HG03354 (cell line): Measurements from ENCODE around the gene DAPK1.
"Not testable (repeated sequence)": the region's sequence is repeated elsewhere in the genome, so short reads cannot be mapped to it uniquely, and the experiment has no call there.

Experiments used
- ATAC-seq: cut with Tn5 transposase; IDR thresholded peaks from one replicate; pipeline ENCODE4 v1.9.1; 2021; ENCODE audit warnings: mild to moderate bottlenecking; ENCODE audit not compliant: unreplicated experiment, poor library complexity, severe bottlenecking

DAPK1 gene

DNA sequence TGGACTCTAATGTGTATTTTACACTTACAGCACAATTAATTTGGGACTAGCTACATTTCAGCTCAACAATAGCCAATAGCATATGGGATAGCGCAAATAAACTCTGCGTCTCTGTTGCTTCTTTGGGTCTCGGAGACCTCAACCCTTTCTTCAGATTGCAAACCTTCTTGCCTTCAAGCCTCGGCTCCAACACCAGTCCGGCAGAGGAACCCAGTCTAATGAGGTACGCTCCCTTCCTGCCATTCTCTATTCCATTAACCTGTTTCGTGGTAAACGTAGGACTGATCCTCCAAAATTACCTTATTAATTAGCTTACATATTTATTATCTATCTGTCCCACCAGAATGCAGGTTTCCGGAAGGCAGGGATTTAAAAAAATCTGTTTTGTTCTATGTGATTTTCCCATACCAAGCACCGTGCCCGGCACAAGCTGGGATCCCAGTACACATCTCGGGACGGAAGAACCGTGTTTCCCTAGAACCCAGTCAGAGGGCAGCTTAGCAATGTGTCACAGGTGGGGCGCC is 525 bp upstream of the DAPK1 start:
- no peak for ATAC-seq

DNA sequence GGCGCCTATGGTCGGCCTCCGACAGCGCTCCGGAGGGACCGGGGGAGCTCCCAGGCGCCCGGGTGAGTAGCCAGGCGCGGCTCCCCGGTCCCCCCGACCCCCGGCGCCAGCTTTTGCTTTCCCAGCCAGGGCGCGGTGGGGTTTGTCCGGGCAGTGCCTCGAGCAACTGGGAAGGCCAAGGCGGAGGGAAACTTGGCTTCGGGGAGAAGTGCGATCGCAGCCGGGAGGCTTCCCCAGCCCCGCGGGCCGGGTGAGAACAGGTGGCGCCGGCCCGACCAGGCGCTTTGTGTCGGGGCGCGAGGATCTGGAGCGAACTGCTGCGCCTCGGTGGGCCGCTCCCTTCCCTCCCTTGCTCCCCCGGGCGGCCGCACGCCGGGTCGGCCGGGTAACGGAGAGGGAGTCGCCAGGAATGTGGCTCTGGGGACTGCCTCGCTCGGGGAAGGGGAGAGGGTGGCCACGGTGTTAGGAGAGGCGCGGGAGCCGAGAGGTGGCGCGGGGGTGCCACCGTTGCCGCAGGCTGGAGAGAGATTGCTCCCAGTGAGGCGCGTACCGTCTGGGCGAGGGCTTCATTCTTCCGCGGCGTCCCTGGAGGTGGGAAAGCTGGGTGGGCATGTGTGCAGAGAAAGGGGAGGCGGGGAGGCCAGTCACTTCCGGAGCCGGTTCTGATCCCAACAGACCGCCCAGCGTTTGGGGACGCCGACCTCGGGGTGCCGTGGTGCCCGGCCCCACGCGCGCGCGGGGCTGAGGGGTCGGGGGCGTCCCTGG is 561 bp downstream of the DAPK1 start:
- peak; percentile 29 for ATAC-seq

DNA sequence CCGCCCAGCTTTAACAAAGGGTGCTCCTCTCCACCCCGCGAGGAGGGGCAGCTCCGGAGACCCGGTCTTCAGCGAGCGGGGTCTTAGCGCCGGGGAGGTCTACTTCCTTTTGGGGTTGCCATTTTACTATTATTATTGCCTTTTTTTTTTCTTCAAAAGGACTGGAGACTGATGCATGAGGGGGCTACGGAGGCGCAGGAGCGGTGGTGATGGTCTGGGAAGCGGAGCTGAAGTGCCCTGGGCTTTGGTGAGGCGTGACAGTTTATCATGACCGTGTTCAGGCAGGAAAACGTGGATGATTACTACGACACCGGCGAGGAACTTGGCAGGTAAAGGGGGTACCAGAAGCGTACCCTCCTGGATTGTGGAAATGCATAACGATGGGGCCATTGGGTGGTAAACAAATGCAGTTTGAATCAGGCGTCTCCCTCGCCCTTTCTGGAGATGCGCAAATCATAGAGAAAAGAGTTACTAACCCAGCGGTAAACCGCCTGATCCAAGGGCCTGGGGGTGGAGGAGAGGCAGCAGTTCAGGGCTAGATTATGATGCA is 1.2 kb downstream of the DAPK1 start:
- no peak for ATAC-seq

DNA sequence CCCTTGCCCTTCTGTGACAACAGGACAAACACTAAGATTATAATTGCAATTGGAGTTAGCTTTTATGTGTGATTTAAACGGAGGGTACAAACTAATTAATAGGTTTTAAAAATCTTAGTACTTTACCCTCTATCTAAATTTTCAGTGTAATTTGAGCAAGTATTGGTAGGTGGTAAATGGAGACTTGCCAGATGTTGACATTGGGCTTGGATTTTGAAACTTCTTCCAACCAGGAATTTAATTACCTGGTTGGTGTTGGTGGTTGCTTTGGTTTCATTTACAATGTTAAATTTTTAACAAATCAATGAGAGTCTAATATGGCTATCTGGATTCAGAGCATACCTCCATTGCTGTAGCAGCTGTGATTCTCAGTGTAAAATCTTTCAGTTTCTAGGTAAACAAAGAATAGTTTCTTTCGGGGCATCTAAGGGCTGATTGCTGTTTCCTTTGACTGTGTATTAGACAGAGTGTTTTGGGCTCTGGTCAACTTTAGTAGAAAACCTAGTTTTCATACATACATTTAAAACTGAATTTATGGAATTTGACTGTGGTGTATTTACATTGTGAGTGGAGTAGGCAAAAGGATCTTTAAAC is 1.9 kb downstream of the DAPK1 start:
- ATAC-seq: peak; percentile 54

DNA sequence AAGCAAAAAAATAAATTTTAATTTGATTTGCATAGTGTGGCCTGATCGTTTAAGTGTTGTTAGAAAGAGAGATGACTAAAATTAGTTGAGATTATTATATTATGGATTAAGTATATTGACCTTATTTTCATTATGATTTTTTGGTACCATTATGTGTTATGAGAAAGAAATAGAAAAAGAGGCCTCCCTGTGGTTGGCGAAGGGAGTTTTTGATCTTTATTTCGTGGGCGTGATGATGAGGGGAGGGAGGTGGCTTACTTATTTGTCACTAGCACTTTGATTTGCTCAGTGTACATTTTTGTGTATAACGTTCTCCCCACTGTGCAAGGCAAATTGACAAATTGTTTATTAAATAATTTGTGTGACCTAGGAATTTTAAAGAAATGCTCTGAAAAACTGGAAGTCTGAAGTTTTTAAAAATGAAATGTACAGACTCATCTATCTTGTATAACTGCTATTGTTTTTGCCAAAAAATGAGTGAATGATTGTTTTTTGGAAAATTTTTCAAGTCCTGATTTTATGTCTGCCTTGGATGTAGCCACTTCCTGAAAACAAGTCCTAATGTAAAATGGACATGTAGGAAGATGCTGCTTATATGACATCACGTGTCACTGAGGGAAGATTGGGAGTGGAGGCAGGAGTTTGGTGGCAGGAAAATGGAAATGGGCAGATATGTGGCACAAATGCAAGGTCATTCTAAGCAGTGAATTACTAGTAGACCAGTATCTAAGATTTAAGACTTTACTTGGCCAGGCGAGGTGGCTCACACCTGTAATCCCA is 3.0 kb downstream of the DAPK1 start:
- ATAC-seq: no peak

DNA sequence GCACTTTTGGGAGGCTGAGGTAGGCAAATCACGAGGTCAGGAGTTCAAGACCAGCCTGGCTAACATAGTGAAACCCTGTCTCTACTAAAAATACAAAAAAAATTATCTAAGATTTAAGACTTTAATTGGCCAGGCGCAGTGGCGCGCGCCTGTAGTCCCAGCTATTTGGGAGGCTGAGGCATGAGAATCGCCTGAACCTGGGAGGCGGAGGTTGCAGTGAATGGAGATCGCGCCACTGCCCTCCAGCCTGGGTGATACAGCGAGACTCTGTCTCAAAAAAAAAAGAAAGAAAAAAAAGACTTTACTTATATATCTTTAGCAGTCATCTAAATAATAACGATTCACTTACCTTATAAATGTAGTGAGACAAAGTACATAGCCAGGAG is 3.6 kb downstream of the DAPK1 start:
- ATAC-seq: not testable (repeated sequence)

DNA sequence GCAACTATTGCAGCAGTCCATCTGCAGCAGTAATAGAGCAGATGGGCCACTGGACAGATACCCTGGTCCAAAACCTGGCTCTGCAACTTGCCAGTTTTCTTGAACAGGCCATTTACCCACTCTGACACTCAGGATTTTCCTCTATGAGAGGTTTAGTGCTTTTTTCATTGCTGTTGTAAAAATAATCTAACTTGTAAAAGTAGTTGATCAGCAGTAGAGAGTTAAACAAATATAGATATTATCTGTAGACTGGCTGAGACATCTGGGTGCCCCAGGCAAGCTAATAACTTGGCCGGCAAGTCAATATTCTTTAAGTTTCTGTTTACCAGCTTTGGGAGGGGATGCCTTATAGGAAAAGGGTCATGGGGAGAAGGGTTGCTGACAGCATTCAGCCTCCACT is 4.1 kb downstream of the DAPK1 start:
- no peak for ATAC-seq

DNA sequence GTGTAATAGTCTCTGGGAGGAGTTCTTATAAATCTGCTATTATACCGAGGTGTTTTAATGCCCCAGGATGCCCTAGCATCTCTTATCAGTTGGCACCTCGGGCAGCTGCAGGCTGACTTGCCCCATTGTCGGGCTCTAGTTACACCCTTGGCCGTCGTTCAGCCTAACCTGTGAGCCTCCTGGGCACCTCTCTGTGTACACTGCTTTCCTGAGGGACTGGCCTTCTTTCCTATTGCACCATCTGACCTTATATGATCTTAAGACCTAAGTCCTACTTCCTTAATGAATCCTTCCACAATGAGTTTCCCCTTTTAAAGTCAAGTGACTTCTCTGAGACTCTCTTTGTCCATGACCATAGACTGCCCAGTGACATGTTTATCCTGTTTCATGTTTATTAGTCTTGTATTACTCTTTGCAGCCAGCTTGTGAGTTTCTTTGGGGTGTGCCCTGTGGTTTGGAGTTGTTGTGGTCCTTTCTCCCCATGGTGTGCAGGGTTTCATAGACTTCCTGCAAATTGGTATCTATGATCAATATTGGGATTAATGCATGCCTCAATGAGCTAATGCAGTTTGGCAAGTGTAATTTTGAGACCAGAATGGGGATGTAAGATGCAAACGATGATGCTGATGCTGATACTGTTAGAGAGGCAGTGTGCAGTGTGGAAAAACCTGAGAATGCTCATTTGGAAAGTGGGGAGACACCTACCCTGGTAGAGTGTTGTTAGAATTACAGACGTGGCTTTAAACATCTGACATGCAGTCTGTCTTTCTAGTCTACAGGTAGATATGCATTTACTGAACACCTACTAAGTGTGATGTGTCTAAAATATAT is 4.9 kb downstream of the DAPK1 start:
- no peak for ATAC-seq

DNA sequence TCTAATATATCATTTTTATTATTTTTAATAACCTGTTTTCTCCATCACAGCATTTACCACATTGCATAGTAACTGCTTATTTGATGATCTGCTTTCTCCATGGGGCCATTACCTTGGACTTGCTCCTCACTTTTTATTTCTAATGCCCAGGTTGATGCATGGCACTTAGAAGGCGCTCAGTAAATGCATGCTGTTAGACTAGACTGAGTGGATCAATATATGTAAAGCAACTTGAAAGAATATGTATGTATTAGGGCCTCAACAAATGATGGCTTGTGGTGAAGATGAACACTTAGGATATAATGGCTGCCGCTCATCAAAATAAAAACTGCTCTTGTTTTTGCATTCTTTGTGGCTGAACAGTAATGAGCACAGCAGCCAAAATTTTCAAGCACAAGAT is 5.8 kb downstream of the DAPK1 start:
- ATAC-seq: no peak

DNA sequence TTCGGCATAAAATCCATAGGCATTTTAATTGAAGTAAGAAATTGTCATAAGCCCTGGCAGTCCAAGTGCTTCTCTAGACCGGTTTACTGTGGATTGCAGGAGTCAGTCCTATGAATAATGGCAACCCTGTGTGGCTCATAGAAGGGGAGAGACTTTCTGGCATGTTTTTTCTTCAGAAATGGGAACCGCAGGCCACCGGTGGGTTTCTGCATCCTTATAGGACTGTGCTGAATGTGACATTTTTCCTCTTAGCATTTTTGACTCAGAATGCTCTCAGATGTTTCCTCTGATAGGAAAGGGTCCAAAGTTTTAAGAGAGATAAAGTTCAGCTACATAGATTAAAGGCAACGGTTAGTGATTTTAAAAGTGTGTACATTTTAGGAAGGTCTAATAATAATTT is 6.3 kb downstream of the DAPK1 start:
- no peak for ATAC-seq

DNA sequence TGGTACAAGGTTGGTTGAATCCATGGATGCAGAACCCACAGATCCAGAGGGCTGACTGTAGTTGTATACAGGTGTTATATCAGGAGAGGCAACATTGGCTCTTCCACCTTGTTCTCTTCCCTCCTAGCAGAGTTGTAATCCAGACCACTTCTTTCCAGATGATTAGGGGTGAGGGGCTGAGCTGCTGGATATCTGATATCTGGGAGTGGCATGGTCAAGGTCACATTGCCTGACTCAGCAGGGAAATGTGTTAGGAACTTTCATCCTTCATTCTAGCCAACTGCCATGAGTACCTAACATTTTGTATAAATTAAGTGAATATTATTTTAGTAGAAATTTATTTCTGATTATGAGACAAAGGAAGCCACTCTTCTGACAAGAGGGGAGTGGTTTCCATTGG is 7.3 kb downstream of the DAPK1 start:
- no peak for ATAC-seq

DNA sequence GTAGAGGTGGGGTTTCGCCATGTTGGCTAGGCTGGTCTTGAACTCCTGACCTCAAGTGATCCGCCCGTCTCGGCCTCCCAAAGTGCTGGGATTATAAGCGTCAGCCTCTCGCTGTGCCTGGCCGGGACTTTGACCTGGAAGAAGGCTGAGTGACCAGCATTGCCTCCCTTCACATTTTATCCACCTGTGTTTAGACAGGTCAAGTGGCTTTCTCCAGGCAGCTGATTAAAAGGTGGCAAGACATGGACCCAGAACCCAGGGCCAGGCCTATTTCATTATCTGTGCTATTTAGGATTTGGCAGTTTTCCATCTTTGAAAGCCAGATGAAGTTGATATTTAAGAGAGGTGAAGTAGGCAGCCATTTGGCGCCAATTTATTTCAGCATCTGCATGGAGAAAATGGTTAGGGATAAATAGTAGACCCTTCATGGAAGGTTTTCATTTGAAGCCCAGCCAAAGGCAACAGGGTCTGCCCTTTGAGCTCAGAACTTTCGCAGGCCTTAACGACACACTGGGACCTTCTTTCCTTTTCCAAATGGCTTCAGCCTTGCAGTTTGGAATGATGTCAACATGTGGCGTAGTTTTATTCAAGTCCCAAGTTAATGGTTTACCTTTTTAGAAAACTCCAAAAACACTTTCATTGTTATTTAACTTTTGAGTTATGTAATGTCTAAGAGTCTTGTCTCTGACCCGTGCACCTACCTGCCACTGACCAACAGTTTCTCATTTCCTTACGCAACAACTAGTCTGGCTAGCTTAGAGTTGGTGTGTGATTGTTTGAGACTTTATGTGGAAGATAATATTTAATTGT is 8.4 kb downstream of the DAPK1 start:
- ATAC-seq: no peak

DNA sequence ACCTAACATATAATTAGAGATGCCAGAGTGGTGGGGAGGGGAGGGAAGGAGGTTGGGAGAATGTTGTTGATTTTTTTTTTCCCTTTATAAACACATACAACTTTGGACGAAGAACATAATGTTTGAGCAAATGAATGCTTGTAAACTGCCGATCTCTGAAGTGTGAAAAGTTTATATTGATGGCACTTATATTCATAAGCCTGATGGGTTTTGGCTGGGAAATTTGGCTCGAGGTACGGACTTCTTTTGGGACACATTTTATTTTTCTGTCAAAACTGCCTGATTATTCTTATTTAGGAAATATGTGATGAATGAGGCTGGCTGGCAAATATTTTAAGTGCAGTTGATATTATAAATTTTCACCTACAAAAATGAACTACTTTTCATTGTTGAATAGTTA is 9.9 kb downstream of the DAPK1 start:
- ATAC-seq: no peak

DNA sequence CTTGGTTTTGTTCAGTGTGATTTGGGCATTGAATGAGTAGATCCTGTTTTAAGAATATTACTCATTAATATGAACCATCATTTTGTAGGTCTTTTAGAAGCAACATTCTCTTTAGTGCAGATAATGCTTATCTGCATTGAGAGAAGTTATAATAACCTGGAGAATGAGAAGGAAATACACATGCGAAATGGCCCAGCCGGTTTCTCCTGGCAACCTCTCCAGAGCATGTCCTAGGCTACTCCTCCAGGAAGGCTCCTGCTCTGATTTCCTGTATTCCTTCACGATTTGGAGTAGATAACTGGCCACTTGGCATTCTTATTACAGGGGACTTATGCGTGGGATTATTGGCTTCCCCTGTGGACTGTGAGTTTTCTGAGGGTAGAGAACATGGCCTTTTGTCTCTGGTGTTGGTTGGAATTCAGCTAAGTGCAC is 12.6 kb downstream of the DAPK1 start:
- ATAC-seq: no peak

DNA sequence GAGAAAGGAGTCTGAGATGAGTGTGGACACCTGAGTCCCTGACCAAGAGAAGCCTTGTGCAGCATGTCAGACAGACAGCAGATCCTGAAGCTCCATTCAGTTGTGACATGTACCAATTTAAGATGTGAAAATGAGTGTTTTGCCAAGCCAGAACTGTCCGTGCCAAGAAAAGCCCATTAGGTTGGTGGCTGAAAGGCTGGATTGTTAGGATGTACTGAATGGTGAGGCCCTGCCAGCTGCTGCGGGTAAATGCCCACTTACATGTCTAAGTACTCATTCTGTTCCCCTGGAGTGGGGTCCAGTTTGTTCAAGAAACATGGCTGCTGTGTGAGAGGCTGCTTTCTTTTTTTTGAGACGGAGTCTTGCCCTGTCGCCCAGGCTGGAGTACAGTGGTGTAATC is 14.6 kb downstream of the DAPK1 start:
- ATAC-seq: no peak

DNA sequence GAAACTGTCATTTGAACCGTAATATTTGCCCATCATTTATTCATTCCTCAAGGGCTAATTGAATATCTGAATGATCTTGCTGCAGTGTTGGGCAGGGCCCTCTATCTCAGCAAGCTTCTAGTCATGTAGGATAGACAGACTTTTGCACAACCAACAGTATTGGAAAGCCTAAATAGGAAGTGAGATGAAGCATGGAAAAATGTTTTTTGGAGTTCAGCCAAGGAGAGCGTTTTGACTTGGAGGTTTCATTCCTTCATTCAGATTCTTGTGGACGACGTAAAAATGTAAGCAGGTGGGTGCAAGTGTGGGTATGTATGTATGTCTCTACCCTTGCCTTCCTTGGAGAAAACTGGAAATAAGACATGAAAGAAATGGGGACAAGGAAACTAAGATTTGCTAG is 15.5 kb downstream of the DAPK1 start:
- no peak for ATAC-seq

DNA sequence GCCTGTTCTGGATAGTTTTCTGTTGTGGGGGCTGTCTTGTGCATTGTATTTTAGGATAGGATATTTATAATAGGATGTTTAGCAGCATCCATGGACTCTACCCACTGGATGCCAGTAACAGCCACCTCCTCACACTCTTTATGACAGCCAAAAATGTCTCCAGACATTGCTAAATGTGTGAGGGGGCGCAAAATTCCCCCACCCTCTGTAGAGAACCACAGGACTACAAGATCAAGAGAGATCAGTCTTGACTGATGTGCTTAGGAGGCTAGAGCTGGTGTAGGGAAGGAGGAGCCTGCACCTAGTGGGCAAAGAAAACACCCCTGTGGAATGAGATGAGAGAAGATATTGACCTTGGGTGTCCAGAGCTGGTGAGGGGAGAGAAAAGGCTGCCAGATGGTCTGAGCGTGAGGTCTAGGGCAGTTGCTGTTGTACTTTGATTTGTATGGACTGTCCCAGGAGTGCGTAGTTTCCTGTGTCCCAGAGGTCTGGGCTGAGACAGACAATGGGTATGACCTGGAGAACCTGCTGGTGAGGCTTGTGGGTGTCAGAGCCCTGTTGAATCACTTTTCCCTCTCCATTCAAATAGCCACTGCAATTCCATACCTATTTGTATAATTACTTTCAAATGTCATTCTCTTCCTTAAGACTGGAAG is 16.3 kb downstream of the DAPK1 start:
- ATAC-seq: no peak

DNA sequence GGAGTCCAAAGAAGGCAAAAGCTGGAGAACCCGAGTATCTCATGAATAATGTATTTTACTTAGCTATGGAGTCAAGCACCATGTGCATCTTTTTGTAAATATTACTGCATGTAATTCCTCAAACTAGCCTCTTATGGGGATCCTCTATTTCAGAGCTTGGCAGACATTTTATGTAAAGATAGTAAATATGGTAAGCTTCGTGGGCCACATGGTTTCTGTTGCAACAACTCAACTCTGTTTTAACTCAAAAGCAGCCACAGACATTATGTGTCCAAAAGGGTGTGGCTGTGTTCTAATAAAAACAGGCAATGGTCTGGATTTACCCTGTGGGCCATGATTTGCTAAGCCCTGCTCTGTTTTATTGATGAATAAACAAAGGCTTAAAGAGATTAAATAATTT is 17.3 kb downstream of the DAPK1 start:
- no peak for ATAC-seq
